Islet precursor cell (in vitro differentiated cells): ENCODE results near the gene TRAPPC8.
A peak's percentile ranks its signal among the peaks of the same experiment; 100 is the strongest.
"Not testable (repeated sequence)": the region's sequence is repeated elsewhere in the genome, so short reads cannot be mapped to it uniquely, and the experiment has no call there.

ENCODE experiments used
- DNase-seq: peaks from one replicate; pipeline ENCODE4 v3.0.0-alpha.2; 2018

TRAPPC8 gene

DNA sequence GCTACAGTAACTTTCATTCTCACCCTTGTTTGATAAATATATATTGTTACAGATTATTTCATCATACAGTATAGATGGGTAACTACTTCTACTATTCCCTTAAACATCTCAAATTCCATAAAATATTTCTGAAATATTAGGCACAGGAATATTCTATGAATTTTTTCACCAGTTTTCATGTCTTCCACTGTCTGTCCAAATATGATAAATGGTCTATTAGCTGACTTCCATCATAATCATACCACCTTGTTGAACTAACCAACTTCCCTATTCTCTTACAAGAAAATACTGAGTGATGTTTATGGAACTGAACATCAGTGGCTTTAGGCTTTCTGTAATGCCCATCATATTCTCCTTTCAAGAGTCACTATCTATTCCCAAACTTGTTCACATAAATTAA lies 82.4 kb downstream of the TRAPPC8 start:
- DNase-seq = no peak

DNA sequence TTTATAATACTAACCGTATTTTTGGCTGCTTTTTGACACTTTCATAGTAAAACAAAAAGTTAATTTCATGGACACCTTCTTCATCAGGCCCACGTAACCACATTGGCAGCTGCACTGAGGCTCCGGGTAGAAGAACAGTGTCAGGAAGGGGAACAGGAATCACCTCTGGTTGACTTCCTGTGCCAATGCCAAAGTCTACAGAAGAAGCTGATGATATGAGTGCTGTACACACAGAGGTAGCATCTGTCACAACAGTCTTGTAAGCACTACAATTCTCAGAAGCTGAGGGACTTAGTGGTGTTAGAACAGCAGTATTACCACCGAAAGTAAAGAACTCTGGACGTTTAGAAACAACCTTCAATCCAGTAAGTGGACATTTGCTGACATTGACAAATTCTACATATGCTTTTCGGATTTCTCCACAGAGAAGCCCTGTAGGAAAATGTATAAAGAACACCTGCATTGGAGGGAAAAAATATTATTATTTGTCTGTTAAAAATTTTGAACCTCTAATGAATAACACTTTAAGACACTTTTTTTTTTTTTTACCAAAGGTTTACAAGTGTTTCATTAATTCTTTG lies 85.3 kb downstream of the TRAPPC8 start:
- no peak for DNase-seq

DNA sequence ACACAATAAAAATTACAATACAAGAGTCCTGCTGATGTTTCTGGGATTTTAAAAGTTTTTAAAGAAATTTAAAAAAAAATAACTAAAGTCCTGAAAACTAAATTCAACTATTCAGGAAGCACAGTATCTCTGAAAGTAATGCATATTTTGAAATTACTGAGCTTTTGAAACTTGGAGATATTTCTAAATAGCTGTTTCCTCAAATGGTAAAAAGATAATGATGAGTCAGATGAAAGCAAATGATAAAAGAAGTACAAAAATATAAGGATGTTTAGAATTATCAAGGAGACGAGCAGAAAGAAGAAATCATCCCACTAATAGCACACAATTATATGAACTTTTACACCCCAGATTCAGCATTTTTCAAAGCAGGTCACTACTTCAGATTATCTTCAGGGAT lies 92.1 kb downstream of the TRAPPC8 start:
- DNase-seq = no peak

DNA sequence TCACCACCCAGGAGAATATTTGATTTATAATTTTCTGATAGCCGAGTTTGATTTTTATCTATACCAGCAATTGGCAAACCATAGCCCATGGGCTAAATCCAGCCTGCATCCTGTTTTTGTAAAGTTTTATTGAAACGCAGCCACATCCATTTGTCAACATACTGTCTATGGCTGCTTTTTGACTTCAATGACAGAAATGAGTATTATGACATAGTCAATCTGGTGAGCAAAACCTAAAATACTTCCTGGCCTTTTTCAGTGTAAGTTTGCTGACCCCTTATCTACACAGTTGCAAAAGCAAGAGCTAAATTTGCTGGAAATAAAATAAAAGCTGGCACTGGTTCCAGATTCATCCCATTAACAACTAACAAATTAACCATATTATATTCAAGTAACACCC lies 102.4 kb downstream of the TRAPPC8 start:
- DNase-seq = no peak

DNA sequence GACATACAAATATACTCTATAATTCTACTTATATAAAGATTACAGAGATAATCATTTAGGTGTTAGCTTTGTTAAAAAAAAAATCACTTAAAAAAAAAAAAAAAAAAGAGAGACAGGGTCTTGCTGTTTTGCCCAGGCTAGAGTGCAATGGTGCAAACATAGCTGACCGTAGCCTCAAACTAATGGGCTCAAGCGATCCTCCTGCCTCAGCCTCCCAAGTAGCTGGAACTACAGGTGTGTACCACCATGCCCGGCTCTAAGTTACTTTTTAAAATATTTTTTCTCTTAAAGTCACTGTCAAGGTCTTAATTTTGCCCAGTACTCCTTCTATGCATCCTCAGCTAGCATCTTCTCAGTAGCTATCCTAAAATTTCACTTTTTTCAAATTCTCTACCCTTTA lies 105.0 kb downstream of the TRAPPC8 start:
- DNase-seq = no peak

DNA sequence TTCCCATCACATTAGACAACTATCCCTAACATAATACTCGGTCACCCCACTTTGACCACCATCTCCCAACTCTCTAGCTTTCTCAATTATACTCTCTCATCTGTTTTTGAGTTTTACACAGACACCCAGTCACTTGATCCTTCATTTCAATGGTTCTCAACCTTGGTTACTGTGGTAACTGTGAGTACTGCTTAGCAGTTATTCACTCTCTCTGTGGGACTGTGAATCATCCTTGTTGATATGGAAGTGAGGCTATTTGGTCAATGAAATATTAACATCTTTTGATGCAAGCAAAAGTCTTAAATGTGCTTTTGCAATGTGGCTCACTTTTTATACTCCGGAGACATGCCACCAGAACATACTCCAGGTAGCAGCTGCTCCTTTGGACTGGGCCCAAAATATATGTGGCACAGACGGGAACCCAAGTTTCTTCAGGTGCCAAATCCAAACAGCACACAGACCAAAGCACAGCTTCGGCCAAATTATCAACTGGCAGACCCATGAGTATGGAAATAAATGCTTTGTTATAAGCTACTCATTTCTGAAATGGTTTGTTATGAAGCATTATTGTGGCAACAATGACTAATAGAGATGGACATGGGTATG lies 107.3 kb downstream of the TRAPPC8 start:
- DNase-seq = no peak

DNA sequence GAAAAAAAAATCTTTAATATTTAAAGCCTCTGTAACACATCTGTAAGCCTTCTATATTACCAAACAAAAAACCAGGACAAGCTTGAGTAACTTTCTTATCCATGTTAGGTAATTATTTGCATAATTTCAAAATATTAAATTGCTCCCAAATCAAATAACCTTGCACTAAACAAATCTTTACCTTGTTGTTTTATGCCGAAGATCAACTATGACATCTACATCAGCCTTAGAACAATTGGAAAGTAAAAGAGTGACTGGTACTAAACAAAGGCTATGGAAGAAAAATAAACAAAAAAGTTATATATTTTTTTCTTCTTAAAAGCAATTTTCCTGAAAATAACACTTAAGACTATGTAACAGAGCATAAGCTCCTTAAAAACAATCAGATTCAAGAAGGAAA lies 111.0 kb downstream of the TRAPPC8 start:
- no peak for DNase-seq

DNA sequence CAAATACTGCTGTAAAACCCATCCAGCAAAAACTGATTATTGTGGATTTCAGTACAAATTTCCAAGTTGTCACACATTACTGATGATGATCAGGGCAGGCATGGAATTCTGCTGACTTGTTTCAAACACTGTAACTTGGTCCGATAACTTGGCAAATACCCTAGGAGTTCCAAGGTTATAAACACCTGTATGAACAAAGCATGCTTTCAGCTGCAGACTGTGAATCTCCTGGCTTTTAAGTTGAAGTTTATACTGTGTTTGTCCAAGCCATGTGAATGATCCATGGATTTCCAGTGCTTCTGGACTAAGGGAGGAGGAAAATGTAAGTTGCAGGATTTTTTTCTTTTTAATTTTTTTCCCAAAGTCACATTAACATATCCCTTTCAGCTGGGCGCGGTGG lies 112.2 kb downstream of the TRAPPC8 start:
- DNase-seq = no peak

DNA sequence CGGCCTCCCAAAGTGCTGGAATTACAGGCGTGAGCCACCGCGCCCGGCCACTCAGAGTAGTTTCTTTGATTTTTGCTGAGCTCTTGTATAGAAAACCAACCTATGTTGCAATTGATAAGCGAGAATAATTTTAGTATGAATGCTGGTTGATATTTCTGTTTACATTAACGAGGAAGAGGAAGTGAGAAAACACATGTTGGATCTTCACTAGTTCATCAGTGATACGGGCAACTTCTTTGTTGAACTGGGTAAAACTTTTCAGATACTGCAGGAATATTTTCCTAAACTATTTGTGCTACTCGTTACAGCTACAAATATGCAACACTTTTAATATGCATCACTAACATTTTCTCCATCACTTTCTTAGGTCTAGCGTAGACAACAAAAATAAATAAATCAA lies 114.3 kb downstream of the TRAPPC8 start:
- DNase-seq = no peak

DNA sequence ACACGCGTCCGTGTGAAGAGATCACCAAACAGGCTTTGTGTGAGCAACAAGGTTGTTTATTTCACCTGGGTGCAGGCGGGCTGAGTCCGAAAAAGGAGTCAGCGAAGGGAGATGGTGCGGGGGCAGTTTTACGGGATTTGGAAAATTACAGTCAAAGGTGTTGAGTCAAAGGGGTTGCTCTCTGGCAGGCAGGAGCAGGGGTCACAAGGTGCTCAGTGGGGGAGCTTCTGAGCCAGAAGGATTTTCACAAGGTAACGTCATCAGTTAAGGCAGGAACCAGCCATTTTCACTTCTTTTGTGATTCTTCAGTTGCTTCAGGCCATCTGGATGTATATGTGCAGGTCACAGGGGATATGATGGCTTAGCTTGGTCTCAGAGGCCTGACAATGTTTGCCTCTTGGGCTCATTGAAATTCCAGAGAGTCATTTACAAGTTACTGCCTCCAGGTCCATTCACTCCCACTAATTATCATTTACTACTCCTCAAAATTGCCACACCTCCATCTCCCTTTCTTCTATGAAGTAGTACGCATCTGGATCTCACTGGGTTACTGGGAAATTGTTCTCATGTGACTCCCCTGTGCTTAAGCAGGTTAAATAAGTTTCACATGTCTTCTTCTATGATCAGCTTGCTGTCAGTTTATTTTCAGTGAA lies 116.1 kb downstream of the TRAPPC8 start:
- peak; percentile 86 for DNase-seq

DNA sequence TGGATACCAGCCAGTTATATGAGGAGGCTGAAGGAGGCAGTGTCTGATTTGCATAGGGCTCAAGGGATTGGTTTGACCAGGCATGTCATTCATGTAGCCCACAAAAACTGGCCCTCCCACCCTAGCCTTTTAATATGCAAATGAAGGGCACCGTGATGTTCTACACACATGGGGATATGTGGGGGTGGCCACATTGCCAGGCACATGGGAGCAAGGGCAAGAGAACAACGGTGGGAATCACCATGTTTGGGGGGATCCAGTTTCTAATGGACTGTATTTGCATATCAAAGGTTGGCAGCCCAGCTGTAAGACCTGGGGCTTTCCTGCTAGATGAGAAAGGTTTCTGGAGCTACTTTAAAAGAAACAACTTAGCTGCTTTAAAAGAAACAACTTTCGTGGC lies 117.2 kb downstream of the TRAPPC8 start:
- peak; percentile 56 for DNase-seq

DNA sequence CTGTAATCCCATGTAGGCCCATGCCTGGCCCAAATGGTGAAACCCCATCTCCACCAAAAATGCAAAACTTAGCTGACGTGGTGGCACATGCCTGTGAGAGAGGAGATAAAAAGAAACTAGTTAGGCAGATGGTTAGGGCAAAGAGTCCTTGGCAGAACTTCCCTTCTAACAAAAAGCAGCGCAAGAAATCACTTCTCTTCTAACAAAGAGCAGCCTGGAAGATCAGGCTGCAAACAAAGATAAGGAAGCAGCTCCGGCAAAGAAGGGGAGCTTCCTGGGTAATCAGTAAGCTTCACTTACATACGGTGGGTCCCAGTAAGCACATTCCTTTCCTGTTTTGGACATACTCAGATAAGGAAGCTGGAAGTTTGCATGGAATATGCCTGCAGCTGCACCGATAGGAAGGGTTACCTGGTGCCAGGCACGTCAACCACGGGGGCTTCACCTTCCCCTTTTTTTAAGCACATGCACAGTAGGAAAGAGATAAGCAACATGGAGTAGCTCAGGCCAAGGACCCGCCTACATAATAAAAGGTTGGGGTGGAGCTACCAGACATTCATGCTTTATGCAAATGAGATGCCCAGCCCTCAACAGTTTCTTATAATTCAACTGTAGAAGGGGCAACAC lies 121.3 kb downstream of the TRAPPC8 start:
- DNase-seq = no peak

DNA sequence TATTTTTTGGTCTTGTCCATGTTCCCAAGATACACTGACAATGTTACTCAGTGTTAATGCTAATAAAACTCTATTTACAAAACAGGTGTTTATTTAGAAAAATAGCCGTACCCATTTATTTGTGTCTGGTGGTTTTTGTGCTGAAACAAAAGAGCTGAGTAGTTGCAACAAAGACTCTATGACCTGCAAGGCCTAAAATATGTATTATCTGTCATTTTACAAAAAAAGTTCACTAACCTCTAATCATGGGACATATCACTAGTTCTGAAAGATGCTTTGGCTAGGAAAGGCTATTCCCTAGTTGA lies 123.1 kb downstream of the TRAPPC8 start:
- DNase-seq = no peak

DNA sequence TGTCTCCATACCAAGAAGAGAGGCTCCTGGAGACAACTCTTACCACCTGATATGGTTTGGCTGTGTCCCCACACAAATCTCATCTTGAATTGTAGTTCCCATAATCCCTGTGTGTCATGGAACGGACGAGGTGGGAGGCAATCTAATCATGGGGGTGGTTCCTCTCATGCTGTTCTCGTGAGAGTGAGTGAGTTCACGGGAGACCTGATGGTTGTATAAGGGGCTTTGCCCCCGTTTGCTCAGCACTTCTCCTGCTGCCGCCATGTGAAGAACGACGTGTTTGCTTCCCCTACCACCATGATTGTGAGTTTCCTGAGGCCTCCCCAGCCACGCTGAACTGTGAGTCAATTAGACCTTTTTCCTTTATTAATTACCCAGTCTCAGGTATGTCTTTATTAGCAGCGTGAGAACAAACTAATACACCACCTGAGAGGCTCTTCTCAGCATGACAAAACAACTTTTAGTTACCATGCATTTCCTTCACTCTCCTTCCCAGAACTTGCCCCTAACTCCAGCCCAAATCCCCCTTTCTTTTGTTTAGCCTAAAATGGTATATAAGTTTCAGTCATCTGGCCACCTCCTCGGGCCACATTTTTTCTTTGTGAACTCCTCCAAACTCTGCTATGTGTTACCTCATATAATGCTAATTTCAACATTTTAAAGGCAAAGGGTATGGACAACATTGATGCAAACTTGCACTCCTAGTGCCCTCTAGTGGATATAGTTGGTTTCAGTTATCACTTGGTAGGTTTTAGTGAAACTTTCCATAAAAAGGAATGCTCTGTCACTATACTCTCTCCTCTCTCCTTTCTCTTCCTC lies 123.6 kb downstream of the TRAPPC8 start:
- no peak for DNase-seq

DNA sequence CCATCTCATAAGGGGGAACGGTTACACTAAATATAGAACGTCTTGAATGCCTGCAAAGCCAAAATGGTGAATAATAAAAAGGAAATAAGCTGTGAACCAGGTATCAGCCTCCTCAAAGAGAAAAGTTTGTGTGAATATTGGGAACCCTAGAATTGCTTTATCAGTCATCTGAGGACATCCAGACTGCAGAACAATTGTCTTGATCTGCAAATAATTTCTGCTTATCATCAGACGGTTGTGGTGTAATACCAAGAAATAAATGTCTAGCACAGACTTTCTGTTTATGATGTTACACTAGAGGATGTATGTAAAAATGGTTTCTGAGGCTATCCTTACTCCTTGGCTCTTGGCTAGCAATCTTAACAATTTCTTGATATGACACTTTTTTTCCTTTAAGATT lies 128.8 kb downstream of the TRAPPC8 start:
- no peak for DNase-seq

DNA sequence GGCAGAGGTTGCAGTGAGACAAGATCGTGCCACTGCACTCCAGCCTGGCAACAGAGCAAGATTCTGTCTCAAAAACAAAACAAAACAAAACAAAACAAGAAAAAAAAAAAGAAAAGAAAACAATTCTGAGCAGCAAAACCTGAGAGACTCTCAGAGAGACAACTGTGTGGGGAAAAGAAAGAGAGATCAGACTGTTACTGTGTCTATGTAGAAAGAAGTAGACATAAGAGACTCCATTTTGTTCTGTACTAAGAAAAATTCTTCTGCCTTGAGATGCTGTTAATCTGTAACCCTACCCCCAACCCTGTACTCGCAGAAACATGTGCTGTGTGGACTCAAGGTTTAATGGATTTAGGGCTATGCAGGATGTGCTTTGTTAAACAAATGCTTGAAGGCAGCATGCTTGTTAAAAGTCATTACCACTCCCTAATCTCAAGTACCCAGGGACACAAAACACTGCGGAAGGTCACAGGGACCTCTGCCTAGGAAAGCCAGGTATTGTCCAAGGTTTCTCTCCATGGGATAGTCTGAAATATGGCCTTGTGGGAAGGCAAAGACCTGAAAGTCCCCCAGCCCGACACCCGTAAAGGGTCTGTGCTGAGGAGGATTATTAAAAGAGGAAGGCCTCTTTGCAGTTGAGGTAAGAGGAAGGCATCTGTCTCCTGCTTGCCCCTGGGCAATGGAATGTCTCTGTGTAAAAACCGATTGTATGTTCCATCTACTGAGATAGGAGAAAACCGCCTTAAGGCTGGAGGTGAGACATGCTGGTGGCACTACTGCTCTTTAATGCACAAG lies 132.4 kb downstream of the TRAPPC8 start:
- peak; percentile 72 for DNase-seq

DNA sequence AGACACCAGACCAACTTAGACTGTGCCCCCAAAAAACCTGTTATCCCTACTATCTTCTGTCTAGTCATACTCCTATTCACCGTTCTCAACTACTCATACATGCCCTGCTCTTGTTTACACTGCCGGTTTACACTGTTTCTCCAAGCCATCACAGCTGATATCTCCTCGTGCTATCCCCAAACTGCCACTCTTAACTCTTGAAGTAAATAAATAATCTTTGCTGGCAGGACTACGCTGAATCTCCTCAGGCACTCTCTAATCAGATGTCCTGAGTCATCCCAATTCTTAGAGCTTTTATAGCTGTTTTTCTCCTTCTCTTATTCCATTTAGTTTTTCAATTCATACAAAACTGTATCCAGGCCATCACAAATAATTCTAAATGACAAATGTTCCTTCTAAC lies 133.9 kb downstream of the TRAPPC8 start:
- not testable (repeated sequence) for DNase-seq

DNA sequence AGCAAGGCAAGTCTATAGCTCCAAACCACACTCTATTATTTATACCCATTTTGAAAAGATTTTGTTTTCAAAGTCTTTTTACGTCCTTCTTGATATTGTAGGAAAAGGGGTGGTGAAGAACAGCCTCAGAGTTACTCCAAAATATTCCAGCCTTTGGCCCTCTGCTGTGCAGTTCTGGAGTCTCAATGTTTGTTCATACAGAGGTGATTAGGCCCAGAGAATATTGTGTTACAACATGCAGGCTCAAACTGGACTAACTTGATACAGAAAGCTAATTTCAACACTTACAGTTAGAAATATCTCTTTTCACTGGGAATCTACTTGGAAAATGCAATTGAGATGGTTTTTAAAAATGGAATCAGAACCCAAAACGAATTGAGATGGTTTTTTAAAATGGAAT lies 141.8 kb downstream of the TRAPPC8 start:
- no peak for DNase-seq

DNA sequence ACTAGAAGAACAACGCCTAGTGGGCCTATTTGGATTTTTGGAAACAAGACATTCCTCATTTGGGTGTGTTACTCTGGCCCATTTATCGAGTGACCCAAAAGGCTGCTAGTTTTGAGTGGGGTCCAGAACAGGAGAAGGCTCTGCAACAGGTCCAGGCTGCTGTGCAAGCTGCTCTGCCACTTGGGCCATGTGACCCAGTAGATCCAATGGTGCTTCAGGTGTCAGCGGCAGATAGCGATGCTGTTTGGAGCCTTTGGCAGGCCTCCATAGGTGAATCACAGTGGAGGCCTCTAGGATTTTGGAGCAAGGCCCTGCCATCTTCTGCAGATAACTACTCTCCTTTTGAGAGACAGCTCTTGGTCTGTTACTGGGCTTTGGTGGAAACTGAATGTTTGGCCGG lies 143.7 kb downstream of the TRAPPC8 start:
- DNase-seq = not testable (repeated sequence)

DNA sequence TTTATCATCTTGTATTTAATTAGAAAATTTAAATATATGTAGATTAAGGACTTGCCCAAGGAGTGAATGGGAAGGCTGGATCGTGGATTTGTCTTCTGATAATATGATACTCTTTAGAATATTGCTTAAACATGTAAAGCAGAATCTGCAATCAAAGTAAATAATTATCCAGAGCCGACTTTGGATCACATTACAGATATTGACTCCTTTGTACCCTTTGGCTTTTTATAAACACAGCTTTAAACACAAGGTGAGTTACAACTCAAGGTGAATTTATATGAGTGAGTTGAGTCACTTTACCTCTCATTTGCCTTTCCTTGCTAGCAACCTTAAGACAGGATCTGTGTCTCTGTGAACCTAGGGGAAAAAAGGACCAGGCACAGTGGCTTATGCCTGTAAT lies 144.5 kb downstream of the TRAPPC8 start:
- no peak for DNase-seq

DNA sequence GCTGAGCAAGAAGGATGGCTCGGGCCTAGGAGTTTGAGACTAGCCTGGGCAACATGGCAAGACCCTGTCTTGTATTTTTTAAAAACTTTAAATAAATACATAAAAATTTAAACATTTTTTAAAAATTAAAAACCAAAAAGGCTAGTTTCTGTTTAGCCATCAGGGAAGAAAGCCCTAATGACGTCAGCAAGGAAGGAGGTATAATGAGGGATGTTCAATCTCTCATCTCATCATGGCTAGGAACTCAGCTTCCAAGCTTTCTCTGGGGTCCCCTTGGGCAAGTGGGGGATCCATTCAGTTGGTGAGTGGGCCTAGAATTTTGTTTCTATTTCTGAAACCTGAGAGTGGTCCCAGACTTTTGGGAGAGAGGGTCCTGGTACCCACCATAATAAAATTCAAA lies 147.2 kb downstream of the TRAPPC8 start:
- DNase-seq = no peak

DNA sequence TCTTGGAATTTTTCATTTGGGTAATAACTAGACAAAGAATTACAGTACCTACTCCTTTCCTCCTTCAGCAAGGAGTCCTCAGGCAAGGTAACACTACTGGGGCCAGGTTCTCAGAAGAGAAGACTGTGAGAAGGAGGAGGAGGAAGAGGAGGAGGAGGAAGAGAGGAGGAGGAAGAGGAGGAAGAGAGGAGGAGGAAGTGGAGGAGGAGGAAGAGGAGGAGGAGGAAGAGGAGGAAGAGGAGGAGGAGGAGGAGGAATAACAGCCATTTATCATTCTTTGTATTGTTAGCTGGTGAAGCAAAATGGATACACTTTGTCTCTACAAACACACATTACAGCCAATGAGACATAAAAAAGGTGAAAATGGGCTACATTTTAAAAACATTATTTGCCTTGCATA lies 149.4 kb downstream of the TRAPPC8 start:
- no peak for DNase-seq

DNA sequence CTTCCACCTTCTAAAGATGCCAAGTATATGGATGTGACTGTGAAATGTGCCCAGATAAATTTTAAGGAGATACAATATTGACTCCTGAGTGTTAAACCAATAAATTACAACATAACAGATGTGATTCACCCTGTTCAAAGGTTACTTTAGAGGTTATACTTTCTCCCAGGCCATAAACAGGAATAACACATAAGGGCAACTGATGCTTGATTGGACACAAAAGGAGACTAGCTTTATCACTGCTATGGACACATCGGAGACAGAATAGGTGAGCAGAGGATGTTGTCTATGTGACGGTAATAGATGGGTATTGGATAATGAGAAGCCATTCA lies 150.4 kb downstream of the TRAPPC8 start:
- DNase-seq = no peak
